Measurements from ENCODE around the gene KRTAP10-7. TPM values are rescaled to one million over a fixed set of nuclear protein-coding genes. Genes with fewer than 3 reads are reported as not detected.

The KRTAP10-7 gene
- total RNA-seq, 1 donor from 2014 or later = not detected

GRCh38 chr21:44603109-44603875 is 2.9 kb downstream of the KRTAP10-7 start:
- Mint-ChIP-seq H3K27ac (ENCODE audit: unreplicated experiment) (no peak overlapping the region), H3K36me3 (ENCODE audit: low read depth, unreplicated experiment) (peaks cover 2% of the 10 kb centered on the region), H3K4me3 (ENCODE audit: unreplicated experiment) (no peak overlapping the region), H3K27me3 (ENCODE audit: low read depth, unreplicated experiment) (peaks cover 41% of the 10 kb centered on the region), H3K4me1 (ENCODE audit: low read depth, unreplicated experiment) (no peaks in the 10 kb centered on the region), H3K9me3 (ENCODE audit: unreplicated experiment) (peaks cover 11% of the 10 kb centered on the region)
- Histone ChIP-seq H3K27ac (ENCODE audit: low read depth, low read length) (no peak overlapping the region), H3K27me3 (ENCODE audit: insufficient read depth, low read length) (no peaks in the 10 kb centered on the region), H3K79me2 (ENCODE audit: insufficient read depth, low read length) (no peaks in the 10 kb centered on the region), H4K20me1 (ENCODE audit: insufficient read depth, low read length) (no peaks in the 10 kb centered on the region), H3K9ac (ENCODE audit: low read length) (no peak overlapping the region), H2AFZ (ENCODE audit: low read depth, low read length) (no peak overlapping the region), H3K36me3 (ENCODE audit: insufficient read depth, low read length) (no peaks in the 10 kb centered on the region), H3K4me2 (ENCODE audit: low read length) (no peak overlapping the region), H3K4me3 (ENCODE audit: insufficient read depth, low read depth, low read length) (no peak overlapping the region), H3K4me1 (ENCODE audit: insufficient read depth, low read length) (no peaks in the 10 kb centered on the region), H3K9me3 (ENCODE audit: insufficient read depth, low read depth, low read length) (peaks cover 3% of the 10 kb centered on the region)
- TF ChIP-seq EZH2 (IDR thresholded peaks at IDR 0.05; ENCODE audit: insufficient read depth, low read length) = no peak
- no peak for TF ChIP-seq CTCF (IDR thresholded peaks at IDR 0.05; ENCODE audit: insufficient read depth, low read depth, low read length)
- FAIRE-seq (no peak), DNase-seq (ENCODE audit: low read depth) (no peak)

DNA sequence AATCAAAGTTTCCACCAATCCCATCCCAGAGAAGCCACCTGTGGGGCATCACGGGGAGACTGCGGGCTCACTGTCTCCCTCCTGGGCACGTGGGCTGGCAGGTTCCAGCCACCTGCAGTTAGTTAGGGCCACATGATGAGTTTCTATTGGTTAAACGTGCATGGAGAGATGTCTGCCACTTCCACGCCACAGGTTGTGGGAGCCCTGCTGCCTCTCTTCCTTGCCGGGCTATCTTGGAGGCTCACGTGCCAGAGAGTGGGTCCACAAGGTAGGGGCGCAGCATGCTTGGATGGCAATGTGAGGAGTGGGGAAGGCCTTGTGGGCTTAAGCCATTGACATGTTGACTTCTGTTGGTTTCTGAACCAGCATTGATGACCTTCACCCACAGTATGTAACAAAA is 3.5 kb downstream of the KRTAP10-7 start:
- H3K4me1 ChIP-seq (ENCODE audit: insufficient read depth, low read length) = no peaks in the 10 kb centered on the region
- H4K20me1 ChIP-seq (ENCODE audit: insufficient read depth, low read length) = no peaks in the 10 kb centered on the region
- FAIRE-seq = no peak
- peaks cover 3% of the 10 kb centered on the region for H3K9me3 ChIP-seq (ENCODE audit: insufficient read depth, low read depth, low read length)
- H3K36me3 ChIP-seq (ENCODE audit: insufficient read depth, low read length) = no peaks in the 10 kb centered on the region
- H3K79me2 ChIP-seq (ENCODE audit: insufficient read depth, low read length) = no peaks in the 10 kb centered on the region
- H3K9ac ChIP-seq (ENCODE audit: low read length) = no peak overlapping the region
- Mint-ChIP-seq H3K4me1 (ENCODE audit: low read depth, unreplicated experiment) (no peaks in the 10 kb centered on the region), H3K27me3 (ENCODE audit: low read depth, unreplicated experiment) (peaks cover 41% of the 10 kb centered on the region), H3K4me3 (ENCODE audit: unreplicated experiment) (no peak overlapping the region), H3K9me3 (ENCODE audit: unreplicated experiment) (peaks cover 10% of the 10 kb centered on the region), H3K36me3 (ENCODE audit: low read depth, unreplicated experiment) (peaks cover 2% of the 10 kb centered on the region), H3K27ac (ENCODE audit: unreplicated experiment) (no peak overlapping the region)
- H3K27me3 ChIP-seq (ENCODE audit: insufficient read depth, low read length) = no peaks in the 10 kb centered on the region
- no peak overlapping the region for H3K4me2 ChIP-seq (ENCODE audit: low read length)
- TF ChIP-seq CTCF (IDR thresholded peaks at IDR 0.05; ENCODE audit: insufficient read depth, low read depth, low read length) = no peak
- no peak overlapping the region for H2AFZ ChIP-seq (ENCODE audit: low read depth, low read length)
- H3K4me3 ChIP-seq (ENCODE audit: insufficient read depth, low read depth, low read length) = no peak overlapping the region
- no peak for DNase-seq (ENCODE audit: low read depth)
- no peak overlapping the region for H3K27ac ChIP-seq (ENCODE audit: low read depth, low read length)

DNA sequence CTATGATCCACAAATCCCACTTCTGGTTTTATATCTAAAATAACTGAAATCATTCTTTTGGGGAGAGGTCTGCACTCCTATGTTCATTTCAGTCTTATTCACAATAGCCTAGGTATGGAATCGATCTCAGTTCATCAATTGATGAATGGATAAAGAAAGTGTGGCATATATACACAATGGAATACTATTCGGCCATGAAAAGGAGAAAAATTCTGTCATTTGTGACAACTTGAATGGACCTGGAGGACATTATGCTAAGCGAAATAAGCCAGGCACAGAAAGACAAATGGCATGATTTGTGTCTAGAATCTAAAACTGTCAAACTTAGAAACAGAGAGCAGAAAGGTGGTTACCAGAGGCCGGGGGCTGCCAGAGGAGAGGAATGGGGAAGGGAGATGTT is 6.1 kb downstream of the KRTAP10-7 start:
- Mint-ChIP-seq H3K4me3 (ENCODE audit: unreplicated experiment) (no peak overlapping the region), H3K27me3 (ENCODE audit: low read depth, unreplicated experiment) (peaks cover 29% of the 10 kb centered on the region), H3K4me1 (ENCODE audit: low read depth, unreplicated experiment) (no peaks in the 10 kb centered on the region), H3K36me3 (ENCODE audit: low read depth, unreplicated experiment) (peaks cover 2% of the 10 kb centered on the region), H3K9me3 (ENCODE audit: unreplicated experiment) (peaks cover 21% of the 10 kb centered on the region), H3K27ac (ENCODE audit: unreplicated experiment) (no peak overlapping the region)
- TF ChIP-seq EZH2 (IDR thresholded peaks at IDR 0.05; ENCODE audit: insufficient read depth, low read length) (no peak), CTCF (IDR thresholded peaks at IDR 0.05; ENCODE audit: insufficient read depth, low read depth, low read length) (no peak)
- no peaks in the 10 kb centered on the region for H3K27me3 ChIP-seq (ENCODE audit: insufficient read depth, low read length)
- H3K27ac ChIP-seq (ENCODE audit: low read depth, low read length) = no peak overlapping the region
- no peak overlapping the region for H3K9ac ChIP-seq (ENCODE audit: low read length)
- H3K9me3 ChIP-seq (ENCODE audit: insufficient read depth, low read depth, low read length) = peaks cover 3% of the 10 kb centered on the region
- no peaks in the 10 kb centered on the region for H3K36me3 ChIP-seq (ENCODE audit: insufficient read depth, low read length)
- H3K79me2 ChIP-seq (ENCODE audit: insufficient read depth, low read length) = no peaks in the 10 kb centered on the region
- no peaks in the 10 kb centered on the region for H3K4me1 ChIP-seq (ENCODE audit: insufficient read depth, low read length)
- H3K4me2 ChIP-seq (ENCODE audit: low read length) = no peak overlapping the region
- no peak for DNase-seq (ENCODE audit: low read depth)
- no peak overlapping the region for H3K4me3 ChIP-seq (ENCODE audit: insufficient read depth, low read depth, low read length)
- no peak overlapping the region for H2AFZ ChIP-seq (ENCODE audit: low read depth, low read length)
- no peak for FAIRE-seq
- no peaks in the 10 kb centered on the region for H4K20me1 ChIP-seq (ENCODE audit: insufficient read depth, low read length)

Data from astrocyte (in vitro differentiated cells and primary cell).